Mesendoderm (in vitro differentiated cells): ENCODE data around the gene MYO1B.

ENCODE experiments used
- DNase-seq: peaks from one replicate; pipeline ENCODE4 v3.0.0; 2013
- H2AK5ac ChIP-seq: 2 replicates; pipeline ENCODE4 v1.6.1; 2013; ENCODE audit warnings: low read length, inconsistent platforms
- H2BK120ac ChIP-seq: 2 replicates; pipeline ENCODE4 v1.6.1; 2013; ENCODE audit warnings: low read depth, mild to moderate bottlenecking, low read length, moderate library complexity, mixed read lengths
- H2BK15ac ChIP-seq: replicated peaks from 2 replicates; pipeline ENCODE4 v1.6.1; 2013; ENCODE audit warnings: low read depth, mild to moderate bottlenecking, moderate library complexity
- H2BK5ac ChIP-seq: 2 replicates; pipeline ENCODE4 v1.6.1; 2013; ENCODE audit warnings: low read length, inconsistent platforms
- H3K18ac ChIP-seq: 2 replicates; pipeline ENCODE4 v1.6.1; 2013; ENCODE audit warnings: mild to moderate bottlenecking, low read length, mixed read lengths
- H3K23ac ChIP-seq: one replicate; pipeline ENCODE4 v1.6.1; 2013; ENCODE audit warnings: low read length
- H3K27ac ChIP-seq: 2 replicates; pipeline ENCODE4 v1.5.1; 2013; ENCODE audit warnings: low read depth, mild to moderate bottlenecking, inconsistent platforms, low read length, moderate library complexity
- H3K27me3 ChIP-seq: 2 replicates; pipeline ENCODE4 v1.6.1; 2013; ENCODE audit warnings: low read length, control low read depth, mild to moderate bottlenecking, inconsistent platforms; ENCODE audit not compliant: insufficient read depth, poor library complexity
- H3K36me3 ChIP-seq: 2 replicates; pipeline ENCODE4 v1.6.1; 2013; ENCODE audit warnings: low read length, inconsistent platforms; ENCODE audit not compliant: control insufficient read depth, insufficient read depth
- H3K4ac ChIP-seq: one replicate; pipeline ENCODE4 v1.6.1; 2013; ENCODE audit warnings: low read depth, mild to moderate bottlenecking, low read length, moderate library complexity
- H3K4me1 ChIP-seq: 2 replicates; pipeline ENCODE4 v1.6.1; 2013; ENCODE audit warnings: low read depth, low read length, inconsistent platforms; ENCODE audit not compliant: control insufficient read depth
- H3K4me2 ChIP-seq: 2 replicates; pipeline ENCODE4 v1.6.1; 2013; ENCODE audit warnings: low read length
- H3K4me3 ChIP-seq: 2 replicates; pipeline ENCODE4 v1.5.1; 2013; ENCODE audit warnings: mild to moderate bottlenecking, low read length
- H3K56ac ChIP-seq: one replicate; pipeline ENCODE4 v1.6.1; 2013; ENCODE audit warnings: low read length
- H3K79me1 ChIP-seq: 2 replicates; pipeline ENCODE4 v1.6.1; 2013; ENCODE audit warnings: low read length, inconsistent platforms
- H3K79me2 ChIP-seq: 2 replicates; pipeline ENCODE4 v1.6.1; 2013; ENCODE audit warnings: mild to moderate bottlenecking, low read length; ENCODE audit not compliant: control insufficient read depth, insufficient read depth
- H3K9ac ChIP-seq: 2 replicates; pipeline ENCODE4 v1.6.1; 2013; ENCODE audit warnings: low read length, inconsistent platforms
- H4K5ac ChIP-seq: one replicate; pipeline ENCODE4 v1.6.1; 2013; ENCODE audit warnings: low read length
- H4K8ac ChIP-seq: one replicate; pipeline ENCODE4 v1.6.1; 2013; ENCODE audit warnings: low read depth, mild to moderate bottlenecking, control low read depth, low read length, moderate library complexity
- WGBS: extraction: QIAGEN DNeasy Blood & Tissue Kit; methylation state at CpG from one replicate; pipeline ENCODE4 v1.1.7; 2013; ENCODE audit warnings: low lambda C conversion rate, missing lambda C conversion rate; ENCODE audit not compliant: insufficient coverage; ENCODE audit errors: extremely low coverage; 5-methylcytosine and 5-hydroxymethylcytosine counted together

The MYO1B gene

GRCh38 chr2:191252699-191253098, 7.5 kb downstream of the MYO1B start:
- Histone ChIP-seq H3K27ac (no peak overlapping the region), H3K4me1 (peaks cover 20% of the 10 kb centered on the region), H3K27me3 (no peaks in the 10 kb centered on the region), H3K23ac (no peak overlapping the region), H3K36me3 (no peaks in the 10 kb centered on the region), H3K18ac (no peak overlapping the region), H3K4me2 (no peak overlapping the region), H2BK5ac (no peak overlapping the region), H3K56ac (no peak overlapping the region), H2BK120ac (no peak overlapping the region), H3K4me3 (no peak overlapping the region), H4K5ac (no peak overlapping the region), H2AK5ac (no peak overlapping the region), H3K79me1 (peaks cover 28% of the 10 kb centered on the region), H2BK15ac (no peak overlapping the region), H3K4ac (no peak overlapping the region), H3K79me2 (peaks cover 78% of the 10 kb centered on the region), H3K9ac (no peak overlapping the region), H4K8ac (no peak overlapping the region)
- no CpG with 5 or more reads among the region's 2 CpGs for WGBS
- no peak for DNase-seq

DNA sequence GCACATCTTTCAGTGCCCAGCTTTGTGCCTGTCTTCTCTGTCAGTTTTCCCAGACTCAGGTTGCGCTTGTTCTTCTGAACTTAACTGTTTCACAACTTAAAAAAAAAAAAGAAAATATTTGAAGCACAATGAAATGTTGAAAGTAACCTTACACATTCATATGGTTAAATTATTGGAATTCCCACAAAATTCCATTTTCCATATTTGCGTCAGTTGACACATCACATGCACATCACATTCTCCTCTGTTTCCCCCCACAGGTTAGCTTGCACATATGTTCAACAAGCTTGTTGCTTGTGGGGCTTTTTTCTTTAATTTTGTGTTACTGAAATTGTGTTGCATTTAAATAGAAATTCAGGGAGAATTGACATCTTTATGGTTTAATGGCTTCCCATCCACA, 8.3 kb downstream of the MYO1B start:
- peaks cover 17% of the 10 kb centered on the region for H3K4me1 ChIP-seq

GRCh38 chr2:191255271-191255670, 10.1 kb downstream of the MYO1B start:
- Histone ChIP-seq H2BK120ac (no peak overlapping the region), H3K4me1 (peaks cover 13% of the 10 kb centered on the region), H3K4me2 (no peak overlapping the region), H2BK5ac (no peak overlapping the region), H3K18ac (no peak overlapping the region), H4K5ac (no peak overlapping the region), H4K8ac (no peak overlapping the region), H3K79me2 (peaks cover 74% of the 10 kb centered on the region), H3K79me1 (peaks cover 26% of the 10 kb centered on the region), H3K27ac (no peak overlapping the region), H3K56ac (no peak overlapping the region), H3K9ac (no peak overlapping the region), H2BK15ac (no peak overlapping the region), H3K23ac (no peak overlapping the region), H2AK5ac (no peak overlapping the region), H3K4ac (no peak overlapping the region), H3K36me3 (no peaks in the 10 kb centered on the region), H3K4me3 (no peak overlapping the region), H3K27me3 (no peaks in the 10 kb centered on the region)
- DNase-seq, result no peak
- WGBS, result no CpG with 5 or more reads among the region's 4 CpGs

More for the DNA sequence above, 8.3 kb downstream of the MYO1B start:
- Histone ChIP-seq H3K56ac (no peak overlapping the region), H2AK5ac (no peak overlapping the region), H3K27ac (no peak overlapping the region), H3K36me3 (no peaks in the 10 kb centered on the region), H2BK15ac (no peak overlapping the region), H4K5ac (no peak overlapping the region), H2BK5ac (no peak overlapping the region), H3K4me3 (no peak overlapping the region), H3K4ac (no peak overlapping the region), H3K27me3 (no peaks in the 10 kb centered on the region), H3K23ac (no peak overlapping the region), H4K8ac (no peak overlapping the region), H3K79me1 (peaks cover 28% of the 10 kb centered on the region), H3K79me2 (peaks cover 77% of the 10 kb centered on the region), H3K9ac (no peak overlapping the region), H3K18ac (no peak overlapping the region), H2BK120ac (no peak overlapping the region), H3K4me2 (no peak overlapping the region)
- no peak for DNase-seq
- WGBS, result no CpG with 5 or more reads among the region's 2 CpGs

GRCh38 chr2:191255756-191256312, 10.6 kb downstream of the MYO1B start:
- Histone ChIP-seq H2BK120ac (no peak overlapping the region), H3K4me2 (no peak overlapping the region), H3K56ac (no peak overlapping the region), H4K8ac (no peak overlapping the region), H3K18ac (no peak overlapping the region), H4K5ac (no peak overlapping the region), H2AK5ac (no peak overlapping the region), H3K36me3 (no peaks in the 10 kb centered on the region), H3K4me1 (peaks cover 8% of the 10 kb centered on the region), H3K23ac (no peak overlapping the region), H2BK5ac (no peak overlapping the region), H3K4ac (no peak overlapping the region), H3K27ac (no peak overlapping the region), H3K4me3 (no peak overlapping the region), H3K9ac (no peak overlapping the region), H3K27me3 (no peaks in the 10 kb centered on the region), H3K79me2 (peaks cover 69% of the 10 kb centered on the region), H3K79me1 (peaks cover 25% of the 10 kb centered on the region), H2BK15ac (no peak overlapping the region)
- no CpG with 5 or more reads among the region's 7 CpGs for WGBS
- no peak for DNase-seq

GRCh38 chr2:191257934-191258333, 12.7 kb downstream of the MYO1B start:
- peaks cover 5% of the 10 kb centered on the region for H3K4me1 ChIP-seq
- no peak overlapping the region for H3K27ac ChIP-seq
- no CpG with 5 or more reads among the region's 5 CpGs for WGBS
- no peak overlapping the region for H4K8ac ChIP-seq
- no peaks in the 10 kb centered on the region for H3K27me3 ChIP-seq
- H3K4me3 ChIP-seq, result no peak overlapping the region
- H2AK5ac ChIP-seq, result no peak overlapping the region
- H3K56ac ChIP-seq, result no peak overlapping the region
- no peak for DNase-seq
- no peak overlapping the region for H4K5ac ChIP-seq
- no peak overlapping the region for H3K9ac ChIP-seq
- no peak overlapping the region for H2BK5ac ChIP-seq
- H3K4me2 ChIP-seq, result no peak overlapping the region
- H3K23ac ChIP-seq, result no peak overlapping the region
- H3K18ac ChIP-seq, result no peak overlapping the region
- H3K36me3 ChIP-seq, result no peaks in the 10 kb centered on the region
- H3K79me2 ChIP-seq, result peaks cover 73% of the 10 kb centered on the region
- H2BK120ac ChIP-seq, result no peak overlapping the region
- H3K79me1 ChIP-seq, result peaks cover 27% of the 10 kb centered on the region
- H3K4ac ChIP-seq, result no peak overlapping the region
- no peak overlapping the region for H2BK15ac ChIP-seq

- Histone ChIP-seq H3K4me2 (no peak overlapping the region), H2BK5ac (no peak overlapping the region), H3K36me3 (no peaks in the 10 kb centered on the region), H3K27ac (no peak overlapping the region), H3K4me1 (peaks cover 5% of the 10 kb centered on the region), H3K9ac (no peak overlapping the region), H3K79me2 (peaks cover 66% of the 10 kb centered on the region), H3K23ac (no peak overlapping the region), H2AK5ac (no peak overlapping the region), H3K79me1 (peaks cover 26% of the 10 kb centered on the region), H3K4ac (no peak overlapping the region), H3K4me3 (no peak overlapping the region), H3K27me3 (no peaks in the 10 kb centered on the region), H3K18ac (no peak overlapping the region), H4K8ac (no peak overlapping the region), H3K56ac (no peak overlapping the region), H2BK15ac (no peak overlapping the region), H2BK120ac (no peak overlapping the region), H4K5ac (no peak overlapping the region)
- WGBS, result no CpG with 5 or more reads among the region's 3 CpGs
- no peak for DNase-seq
Measured at GRCh38 chr2:191258996-191259395, 13.8 kb downstream of the MYO1B start.
